GM12892 (cell line): ENCODE results near the gene VDAC1.

Source experiments
- POLR2A ChIP-seq: IDR thresholded peaks from 2 replicates; pipeline ENCODE4 v1.6.1; 2011; ENCODE audit warnings: low read depth, low read length, control low read depth
- TAF1 ChIP-seq: IDR thresholded peaks from 2 replicates; pipeline ENCODE4 v1.6.1; 2011; ENCODE audit warnings: low read depth, mild to moderate bottlenecking, control low read depth, low read length, borderline replicate concordance

- TF ChIP-seq POLR2A (no peak), TAF1 (no peak)
These were observed 70.5 kb downstream of the VDAC1 start for GRCh38 chr5:133934311-133934710.
